Astrocyte (in vitro differentiated cells and primary cell): ENCODE results near the gene PRKCA. TPM values are rescaled to one million over a fixed set of nuclear protein-coding genes. Genes with fewer than 3 reads are reported as not detected.

Experiments used
- DNase-seq: peaks from one replicate; pipeline ENCODE4 v3.0.0-alpha.2; 2010; ENCODE audit warnings: low read depth
- FAIRE-seq: peaks from 2 replicates; lab custom pipeline; 2011; peaks lifted over from hg19 to GRCh38; lab: Jason Lieb, UNC
- H2AFZ ChIP-seq: 2 replicates; pipeline ENCODE4 v1.6.0; 2012; ENCODE audit warnings: low read depth, low read length, inconsistent platforms
- H3K27ac ChIP-seq: 2 replicates; pipeline ENCODE4 v1.5.1; 2011; ENCODE audit warnings: low read depth, low read length, inconsistent platforms
- H3K27me3 ChIP-seq: 2 replicates; pipeline ENCODE4 v1.6.0; 2011; ENCODE audit warnings: low read length, inconsistent platforms; ENCODE audit not compliant: insufficient read depth
- H3K36me3 ChIP-seq: 2 replicates; pipeline ENCODE4 v1.5.1; 2011; ENCODE audit warnings: low read length, inconsistent platforms; ENCODE audit not compliant: insufficient read depth
- H3K4me1 ChIP-seq: 2 replicates; pipeline ENCODE4 v1.5.1; 2011; ENCODE audit warnings: low read length, inconsistent platforms; ENCODE audit not compliant: insufficient read depth
- H3K4me2 ChIP-seq: 2 replicates; pipeline ENCODE4 v1.6.0; 2012; ENCODE audit warnings: low read length, inconsistent platforms
- H3K4me3 ChIP-seq: 2 replicates; pipeline ENCODE4 v1.5.1; 2011; ENCODE audit warnings: low read depth, mild to moderate bottlenecking, low read length, inconsistent platforms; ENCODE audit not compliant: insufficient read depth
- H3K79me2 ChIP-seq: 2 replicates; pipeline ENCODE4 v1.6.0; 2012; ENCODE audit warnings: mild to moderate bottlenecking, low read length, inconsistent platforms; ENCODE audit not compliant: insufficient read depth
- H3K9ac ChIP-seq: 2 replicates; pipeline ENCODE4 v1.6.0; 2012; ENCODE audit warnings: mild to moderate bottlenecking, low read length, inconsistent platforms
- H3K9me3 ChIP-seq: 2 replicates; pipeline ENCODE4 v1.5.1; 2012; ENCODE audit warnings: low read depth, mild to moderate bottlenecking, low read length, inconsistent platforms; ENCODE audit not compliant: insufficient read depth
- H4K20me1 ChIP-seq: 2 replicates; pipeline ENCODE4 v1.6.0; 2012; ENCODE audit warnings: low read length, inconsistent platforms; ENCODE audit not compliant: insufficient read depth
- H3K27ac Mint-ChIP-seq: one replicate; pipeline ENCODE4 v1.8.0; 2021; ENCODE audit warnings: mild to moderate bottlenecking, mixed read lengths; ENCODE audit not compliant: unreplicated experiment
- H3K27me3 Mint-ChIP-seq: one replicate; pipeline ENCODE4 v1.8.0; 2021; ENCODE audit warnings: low read depth, mixed read lengths; ENCODE audit not compliant: unreplicated experiment
- H3K36me3 Mint-ChIP-seq: one replicate; pipeline ENCODE4 v1.8.0; 2021; ENCODE audit warnings: low read depth, mixed read lengths; ENCODE audit not compliant: unreplicated experiment
- H3K4me1 Mint-ChIP-seq: one replicate; pipeline ENCODE4 v1.8.0; 2021; ENCODE audit warnings: low read depth, mixed read lengths; ENCODE audit not compliant: unreplicated experiment
- H3K4me3 Mint-ChIP-seq: one replicate; pipeline ENCODE4 v1.8.0; 2021; ENCODE audit warnings: mild to moderate bottlenecking, moderate library complexity, mixed read lengths; ENCODE audit not compliant: unreplicated experiment
- H3K9me3 Mint-ChIP-seq: one replicate; pipeline ENCODE4 v1.8.0; 2021; ENCODE audit warnings: mild to moderate bottlenecking, mixed read lengths; ENCODE audit not compliant: unreplicated experiment
- EZH2 ChIP-seq: IDR thresholded peaks from 2 replicates; pipeline ENCODE4 v1.6.1; 2012; ENCODE audit warnings: mild to moderate bottlenecking, low read length, inconsistent platforms; ENCODE audit not compliant: insufficient read depth
- total RNA-seq: library from RNA; stranded (reverse); gene quantifications from 2 replicates; pipeline ENCODE4 v1.2.1, GENCODE V29; 2021
- TF ChIP-seq, protein P1 (sequence below): IDR thresholded peaks from 2 replicates; pipeline ENCODE4 v1.5.1; 2011; ENCODE audit warnings: low read depth, mild to moderate bottlenecking, inconsistent platforms, low read length, moderate library complexity; ENCODE audit not compliant: insufficient read depth

PRKCA gene
- total RNA-seq, 1 donor from 2014 or later, result 49.9 TPM

GRCh38 chr17:66750116-66750515 is 447.7 kb downstream of the PRKCA start:
- Histone ChIP-seq H4K20me1 (no peaks in the 10 kb centered on the region), H3K9me3 (no peaks in the 10 kb centered on the region), H3K4me3 (no peak overlapping the region), H3K9ac (no peak overlapping the region), H3K36me3 (peaks cover 7% of the 10 kb centered on the region), H3K27me3 (no peaks in the 10 kb centered on the region), H3K4me1 (peaks cover 15% of the 10 kb centered on the region), H3K27ac (no peak overlapping the region), H3K4me2 (no peak overlapping the region), H3K79me2 (no peaks in the 10 kb centered on the region), H2AFZ (no peak overlapping the region)
- Mint-ChIP-seq H3K27ac (no peak overlapping the region), H3K27me3 (no peaks in the 10 kb centered on the region), H3K4me3 (no peak overlapping the region), H3K36me3 (peaks cover 15% of the 10 kb centered on the region), H3K4me1 (no peaks in the 10 kb centered on the region), H3K9me3 (peaks cover 2% of the 10 kb centered on the region)
- FAIRE-seq, result no peak
- no peak for DNase-seq
- no peak for TF ChIP-seq EZH2
- TF ChIP-seq, protein P1, sequence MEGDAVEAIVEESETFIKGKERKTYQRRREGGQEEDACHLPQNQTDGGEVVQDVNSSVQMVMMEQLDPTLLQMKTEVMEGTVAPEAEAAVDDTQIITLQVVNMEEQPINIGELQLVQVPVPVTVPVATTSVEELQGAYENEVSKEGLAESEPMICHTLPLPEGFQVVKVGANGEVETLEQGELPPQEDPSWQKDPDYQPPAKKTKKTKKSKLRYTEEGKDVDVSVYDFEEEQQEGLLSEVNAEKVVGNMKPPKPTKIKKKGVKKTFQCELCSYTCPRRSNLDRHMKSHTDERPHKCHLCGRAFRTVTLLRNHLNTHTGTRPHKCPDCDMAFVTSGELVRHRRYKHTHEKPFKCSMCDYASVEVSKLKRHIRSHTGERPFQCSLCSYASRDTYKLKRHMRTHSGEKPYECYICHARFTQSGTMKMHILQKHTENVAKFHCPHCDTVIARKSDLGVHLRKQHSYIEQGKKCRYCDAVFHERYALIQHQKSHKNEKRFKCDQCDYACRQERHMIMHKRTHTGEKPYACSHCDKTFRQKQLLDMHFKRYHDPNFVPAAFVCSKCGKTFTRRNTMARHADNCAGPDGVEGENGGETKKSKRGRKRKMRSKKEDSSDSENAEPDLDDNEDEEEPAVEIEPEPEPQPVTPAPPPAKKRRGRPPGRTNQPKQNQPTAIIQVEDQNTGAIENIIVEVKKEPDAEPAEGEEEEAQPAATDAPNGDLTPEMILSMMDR, result no peak

DNA sequence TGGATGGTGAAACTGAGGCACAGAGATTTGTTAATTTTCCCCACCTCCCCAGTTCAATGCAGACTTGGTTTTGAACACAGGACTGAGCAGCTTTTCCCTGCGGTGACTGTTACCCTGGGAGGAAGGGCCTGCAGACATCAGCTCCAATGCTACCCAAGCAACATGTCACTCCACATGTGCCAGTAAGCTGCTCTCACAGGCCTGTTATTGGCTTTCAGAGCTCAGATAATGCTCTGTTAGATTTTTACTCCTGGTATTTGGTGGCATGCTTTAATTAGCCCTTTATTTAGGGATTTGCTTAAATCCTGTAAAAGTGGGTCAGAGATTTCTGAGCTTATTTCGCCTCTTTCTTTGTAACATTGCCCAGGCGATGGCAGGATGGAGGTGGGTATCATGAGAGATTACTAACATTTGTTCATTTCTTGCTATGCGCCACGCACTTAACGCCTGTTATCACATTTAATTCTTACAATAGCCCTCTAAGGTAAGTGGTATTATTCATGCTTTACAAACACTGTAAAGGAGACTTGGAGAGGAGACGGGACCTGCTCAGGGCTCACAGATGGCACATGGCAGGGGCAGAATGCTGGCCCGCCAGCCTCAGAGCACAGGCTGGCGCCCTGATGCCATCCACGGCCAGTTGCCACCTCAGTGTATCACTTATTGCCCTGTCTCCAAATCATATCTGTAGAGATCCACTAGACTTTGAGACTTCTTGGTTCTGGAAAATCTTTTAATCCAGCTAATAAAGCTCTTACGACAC is 448.5 kb downstream of the PRKCA start:
- Mint-ChIP-seq H3K4me1 (no peaks in the 10 kb centered on the region), H3K27ac (no peak overlapping the region), H3K9me3 (peaks cover 2% of the 10 kb centered on the region), H3K36me3 (peaks cover 16% of the 10 kb centered on the region), H3K4me3 (no peak overlapping the region), H3K27me3 (no peaks in the 10 kb centered on the region)
- Histone ChIP-seq H3K4me2 (no peak overlapping the region), H4K20me1 (peaks cover 3% of the 10 kb centered on the region), H3K36me3 (peaks cover 7% of the 10 kb centered on the region), H3K27ac (no peak overlapping the region), H2AFZ (no peak overlapping the region), H3K4me3 (no peak overlapping the region), H3K27me3 (no peaks in the 10 kb centered on the region), H3K79me2 (no peaks in the 10 kb centered on the region), H3K9me3 (no peaks in the 10 kb centered on the region), H3K9ac (no peak overlapping the region), H3K4me1 (peaks cover 15% of the 10 kb centered on the region)
- DNase-seq (no peak), FAIRE-seq (no peak)
- no peak for TF ChIP-seq EZH2
- TF ChIP-seq, protein P1, result no peak

DNA sequence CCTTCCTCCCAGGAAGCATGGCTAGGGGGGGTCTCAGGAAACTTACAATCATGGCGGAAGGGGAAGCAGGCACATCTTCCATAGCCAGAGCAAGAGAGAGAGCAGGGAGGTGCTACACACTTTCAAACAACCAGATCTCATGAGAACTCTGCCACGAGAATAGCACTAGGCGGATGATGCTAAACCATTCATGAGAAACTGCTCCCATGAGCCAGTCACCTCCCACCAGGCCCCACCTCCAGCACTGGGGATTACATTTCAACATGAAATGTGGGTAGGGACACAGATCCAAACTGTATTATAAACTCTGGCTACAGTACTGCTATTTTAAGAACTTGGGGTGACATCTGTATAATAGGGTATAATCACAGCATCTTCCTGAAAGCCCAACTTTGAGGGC is 449.4 kb downstream of the PRKCA start:
- no peak overlapping the region for H2AFZ ChIP-seq
- TF ChIP-seq, protein P1, result no peak
- no peak for TF ChIP-seq EZH2
- no peak overlapping the region for H3K4me2 ChIP-seq
- H3K4me1 ChIP-seq, result peaks cover 15% of the 10 kb centered on the region
- H3K27ac ChIP-seq, result no peak overlapping the region
- H3K4me3 ChIP-seq, result no peak overlapping the region
- H3K36me3 Mint-ChIP-seq, result peaks cover 16% of the 10 kb centered on the region
- no peaks in the 10 kb centered on the region for H3K9me3 ChIP-seq
- no peak overlapping the region for H3K27ac Mint-ChIP-seq
- no peaks in the 10 kb centered on the region for H3K27me3 Mint-ChIP-seq
- H3K4me3 Mint-ChIP-seq, result no peak overlapping the region
- H3K4me1 Mint-ChIP-seq, result no peaks in the 10 kb centered on the region
- peaks cover 2% of the 10 kb centered on the region for H3K9me3 Mint-ChIP-seq
- H3K9ac ChIP-seq, result no peak overlapping the region
- FAIRE-seq (no peak), DNase-seq (no peak)
- H4K20me1 ChIP-seq, result peaks cover 3% of the 10 kb centered on the region
- peaks cover 7% of the 10 kb centered on the region for H3K36me3 ChIP-seq
- H3K79me2 ChIP-seq, result no peaks in the 10 kb centered on the region
- no peaks in the 10 kb centered on the region for H3K27me3 ChIP-seq
